ENCODE data around the gene PPP1R16B.
"Not testable (repeated sequence)": the region's sequence is repeated elsewhere in the genome, so short reads cannot be mapped to it uniquely, and the experiment has no call there.

PPP1R16B gene

DNA sequence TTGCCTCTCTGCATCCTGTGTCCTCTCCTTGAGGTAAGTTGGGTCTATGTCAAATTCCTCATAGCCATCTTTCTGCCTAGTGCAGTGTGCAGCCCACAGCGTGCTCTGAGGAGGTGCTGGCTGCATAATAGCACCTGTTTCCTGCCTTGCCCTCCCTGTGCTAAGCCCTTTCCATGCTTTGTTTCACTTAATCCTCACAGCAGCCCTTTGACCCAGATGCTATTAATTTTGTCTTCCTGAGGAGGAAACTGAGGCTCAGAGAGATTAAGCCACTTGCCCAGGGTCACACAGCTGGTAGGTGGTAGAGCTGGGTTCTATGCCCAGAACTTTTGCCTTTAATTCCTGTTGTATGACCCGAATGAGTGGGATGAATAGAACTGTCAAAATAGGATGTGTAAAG, 134.2 kb downstream of the PPP1R16B start:
- no peak for DNase-seq

DNA sequence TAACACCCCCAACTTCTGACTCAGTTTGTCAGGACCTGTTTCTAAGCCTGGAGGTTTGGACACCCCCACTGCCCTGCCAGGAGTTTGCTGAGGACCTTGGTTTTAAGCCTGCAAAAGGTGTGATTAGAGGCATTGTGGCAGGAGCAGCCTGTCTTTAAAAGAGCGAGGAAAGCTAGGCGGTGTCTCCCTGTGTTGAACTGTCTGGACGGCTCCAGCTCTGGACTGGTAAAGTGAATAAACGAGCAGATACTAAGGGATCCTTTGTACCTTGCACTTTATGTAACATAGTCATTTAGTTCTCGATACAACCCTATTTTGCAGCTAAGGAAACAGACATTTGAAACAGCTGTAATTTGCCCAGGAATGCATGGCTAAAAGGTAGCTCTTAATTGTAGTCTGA, 135.1 kb downstream of the PPP1R16B start:
- DNase-seq, result no peak

- no peak for DNase-seq
Measured at GRCh38 chr20:38941726-38942389, 136.4 kb downstream of the PPP1R16B start.

DNA sequence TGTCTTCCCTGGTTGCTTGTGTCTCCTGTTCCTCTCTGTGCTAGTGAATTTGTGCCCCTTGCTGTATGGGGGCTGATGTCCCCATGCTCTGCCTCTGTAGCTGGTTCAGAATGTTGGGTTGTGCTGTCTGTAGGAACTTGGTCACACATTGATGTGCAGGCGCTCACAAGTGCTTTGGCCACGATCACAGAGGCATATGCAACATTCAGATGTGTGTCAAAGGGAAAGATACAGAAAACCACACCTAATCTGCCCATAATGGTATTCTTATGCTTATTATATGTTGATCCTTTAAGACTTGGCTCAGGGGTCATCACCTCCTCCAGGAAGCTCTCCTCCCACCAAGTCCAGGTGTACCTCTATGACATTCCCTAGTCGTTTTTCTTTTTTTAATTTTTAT, 139.5 kb downstream of the PPP1R16B start:
- no peak for DNase-seq

DNA sequence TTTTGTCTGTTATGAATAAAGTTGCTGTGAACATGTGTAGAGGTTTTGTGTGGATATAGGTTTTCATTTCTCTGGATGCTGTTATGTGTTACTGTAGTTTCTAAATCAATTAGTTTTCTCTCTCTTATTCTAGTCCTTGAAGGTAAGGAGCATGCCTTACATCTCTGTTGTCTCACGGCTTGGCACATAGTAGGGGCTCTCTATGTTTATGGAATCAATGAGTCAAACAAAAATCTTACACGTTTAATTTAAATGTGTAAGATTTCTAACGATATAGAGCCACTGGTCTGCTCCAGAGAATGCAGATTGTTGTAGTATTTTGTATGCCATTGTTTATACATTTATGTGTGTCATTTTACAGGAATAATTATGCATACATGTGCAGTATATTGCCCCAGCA, 141.3 kb downstream of the PPP1R16B start:
- DNase-seq, result no peak

DNA sequence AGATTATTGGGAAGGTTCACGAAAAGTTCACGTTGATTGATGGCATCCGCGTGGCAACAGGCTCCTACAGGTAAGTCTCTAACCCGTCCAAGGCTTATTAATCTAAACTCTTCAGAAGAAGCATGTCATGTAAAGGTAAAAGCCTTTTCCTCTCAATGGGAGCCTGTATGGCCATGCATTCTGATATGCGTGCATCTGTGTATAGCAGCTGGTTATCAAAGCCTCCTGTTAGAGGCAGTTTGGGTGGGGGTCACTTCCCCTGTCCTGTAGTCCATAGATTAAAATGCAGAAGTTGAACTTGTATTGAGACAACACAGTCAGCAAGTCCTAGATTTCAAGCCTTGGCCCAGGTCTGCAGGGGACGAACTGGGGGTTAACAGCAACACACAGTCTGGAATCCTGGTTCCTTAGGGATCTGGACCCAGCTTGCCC, 142.4 kb downstream of the PPP1R16B start:
- no peak for DNase-seq

DNA sequence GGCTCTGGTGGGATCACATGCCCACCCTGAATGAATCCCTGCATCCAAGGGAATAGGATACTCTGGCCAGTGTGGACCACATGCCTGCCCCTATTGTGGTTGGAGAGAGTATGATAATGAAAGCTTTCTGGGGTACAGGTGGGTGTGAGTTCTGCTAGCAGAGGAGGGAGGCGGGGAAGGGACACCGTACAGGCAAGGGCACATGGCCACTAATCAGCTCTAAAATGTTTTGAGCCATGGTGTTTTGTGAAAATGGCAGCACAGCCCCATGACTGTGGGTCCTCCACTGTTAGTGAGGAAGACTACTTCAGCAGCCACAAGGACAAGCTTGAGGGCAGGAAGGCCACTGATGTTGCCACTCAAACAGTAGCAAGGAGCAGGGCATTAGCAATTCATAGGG, 144.8 kb downstream of the PPP1R16B start:
- DNase-seq, result no peak

- DNase-seq, result no peak
Measured at GRCh38 chr20:38951611-38952010, 146.1 kb downstream of the PPP1R16B start.

DNA sequence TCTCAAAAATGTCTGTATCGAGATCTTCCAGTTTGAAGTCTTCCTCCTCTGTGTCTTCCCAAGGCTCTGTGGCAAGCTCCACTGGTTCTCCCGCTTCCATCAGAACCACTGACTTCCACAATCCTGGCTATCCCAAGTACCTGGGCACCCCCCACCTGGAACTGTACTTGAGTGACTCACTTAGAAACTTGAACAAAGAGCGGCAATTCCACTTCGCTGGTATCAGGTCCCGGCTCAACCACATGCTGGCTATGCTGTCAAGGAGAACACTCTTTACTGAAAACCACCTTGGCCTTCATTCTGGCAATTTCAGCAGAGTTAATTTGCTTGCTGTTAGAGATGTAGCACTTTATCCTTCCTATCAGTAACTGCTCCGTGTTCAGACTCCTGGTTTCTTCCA, 146.7 kb downstream of the PPP1R16B start:
- DNase-seq, result no peak

- no peak for DNase-seq
Measured at GRCh38 chr20:38953630-38954340, 148.3 kb downstream of the PPP1R16B start.

GRCh38 chr20:38957235-38957876, 151.9 kb downstream of the PPP1R16B start:
- no peak for DNase-seq

GRCh38 chr20:38957915-38958485, 152.5 kb downstream of the PPP1R16B start:
- no peak for DNase-seq

DNA sequence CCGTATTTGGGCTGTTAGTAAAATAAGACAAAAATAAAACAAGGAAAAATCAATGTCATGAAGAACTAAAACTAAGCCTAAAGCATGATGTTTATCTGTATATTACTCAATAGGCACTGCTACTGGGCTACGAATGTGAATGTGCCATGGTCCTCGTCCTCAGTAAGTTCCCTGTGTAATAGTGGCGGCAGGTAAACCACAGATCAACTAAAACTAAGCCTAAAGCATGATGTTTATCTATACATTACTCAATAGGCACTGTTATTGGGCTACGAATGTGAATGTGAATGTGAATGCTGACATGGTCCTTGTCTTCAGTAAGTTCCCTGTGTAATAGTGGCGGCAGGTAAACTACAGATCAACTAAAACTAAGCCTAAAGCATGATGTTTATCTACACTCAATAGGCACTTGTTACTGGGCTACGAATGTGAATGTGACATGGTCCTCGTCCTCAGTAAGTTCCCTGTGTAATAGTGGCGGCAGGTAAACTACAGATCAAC, 154.7 kb downstream of the PPP1R16B start:
- DNase-seq, result not testable (repeated sequence)

- DNase-seq, result no peak
Measured at GRCh38 chr20:38961530-38962043, 156.1 kb downstream of the PPP1R16B start.

DNA sequence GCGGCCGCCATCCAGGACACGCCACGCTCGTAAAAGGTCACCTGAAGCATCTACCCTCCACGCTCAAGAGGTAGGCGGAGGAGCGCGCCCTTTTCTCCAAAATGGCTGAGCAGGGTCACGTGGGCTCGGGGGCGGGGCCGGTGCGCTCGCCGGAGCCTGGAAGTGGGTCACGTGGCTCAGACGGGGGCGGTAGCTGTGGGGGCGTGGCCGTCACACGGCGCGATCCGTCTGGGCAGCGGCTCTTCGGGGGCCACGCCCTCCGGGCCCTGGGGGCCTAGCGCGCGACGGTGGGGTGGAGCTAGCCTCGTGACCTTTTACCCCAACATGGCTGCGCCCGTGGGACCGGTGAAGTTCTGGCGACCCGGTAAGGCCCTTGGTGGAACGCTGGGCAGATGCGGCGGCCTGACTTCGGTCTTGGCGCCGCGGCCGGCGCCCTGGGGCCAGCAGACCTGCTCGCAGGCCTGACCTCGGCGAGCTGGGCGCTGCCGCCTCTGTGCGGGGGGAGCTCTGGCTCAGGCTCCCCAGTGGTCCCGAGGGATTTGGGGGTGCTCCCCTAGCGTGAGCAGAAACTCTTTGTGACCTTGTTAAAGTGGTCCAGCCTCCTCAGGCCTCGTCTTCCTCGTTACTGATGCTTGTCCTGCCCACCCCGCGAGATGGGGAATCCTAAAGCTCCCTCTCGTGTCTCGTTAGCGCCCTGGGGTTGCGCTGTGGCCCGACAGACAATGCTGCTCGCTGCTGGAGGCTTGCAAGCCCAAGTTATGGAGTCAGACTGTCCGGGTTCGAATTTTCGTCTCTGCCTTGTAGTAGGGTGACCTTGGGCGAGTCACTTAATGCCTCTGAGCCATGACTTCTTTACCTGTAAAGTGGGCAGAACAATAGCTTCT, 156.8 kb downstream of the PPP1R16B start, which contains the start of gene DHX35:
Gene DHX35, plus strand, starts transcription at position 301 of the 884 bp plus-strand sequence. Its CDS starts 24 bp downstream, at position 325.
- DNase-seq, result peak; percentile 89

DNA sequence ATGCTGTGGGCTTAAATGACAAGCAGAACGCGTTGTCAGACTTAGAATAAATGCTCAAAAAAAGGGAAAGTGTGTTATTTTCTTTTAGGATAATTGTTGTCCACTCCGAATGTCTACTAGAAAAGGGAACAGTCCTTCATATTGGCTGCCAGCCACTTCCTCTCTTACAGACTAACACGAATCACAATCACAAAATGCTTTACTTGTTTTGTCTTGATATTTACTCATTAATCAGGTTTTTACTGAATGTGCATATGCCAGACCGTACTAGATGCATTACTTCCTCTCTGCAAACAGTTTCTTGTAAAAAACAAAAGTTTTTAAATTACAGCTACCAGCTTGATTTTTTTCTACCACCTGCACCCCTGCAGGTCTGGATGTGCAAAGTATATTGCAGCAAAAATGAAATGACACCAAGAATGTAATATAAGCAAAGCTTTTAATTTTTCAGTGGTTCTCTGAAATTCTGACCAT, 157.5 kb downstream of the PPP1R16B start:
- DNase-seq, result no peak

- no peak for DNase-seq
Measured at GRCh38 chr20:38963745-38964144, 158.2 kb downstream of the PPP1R16B start.

- no peak for DNase-seq
Measured at GRCh38 chr20:38965264-38965663, 159.8 kb downstream of the PPP1R16B start.

DNA sequence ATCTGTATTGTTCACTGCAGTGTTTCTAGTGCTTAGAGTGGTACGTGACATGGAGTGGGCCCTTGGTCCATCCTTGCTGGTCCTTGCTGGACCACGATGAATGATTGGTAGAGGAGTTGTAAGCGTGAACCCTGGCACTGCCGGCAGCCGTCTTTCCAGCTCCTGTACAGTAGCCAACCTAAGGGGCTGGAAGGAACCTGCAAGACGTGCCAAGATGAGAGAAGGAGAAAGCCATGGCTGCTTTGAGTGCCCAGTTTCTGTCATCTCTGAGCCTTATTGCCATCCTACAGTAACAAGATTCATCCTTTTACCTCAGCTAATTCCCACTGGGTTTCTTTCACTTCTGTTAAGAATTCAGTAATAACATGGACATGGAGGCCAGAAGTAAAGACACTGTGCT, 162.6 kb downstream of the PPP1R16B start:
- DNase-seq, result no peak

GRCh38 chr20:38969708-38970107, 164.2 kb downstream of the PPP1R16B start:
- no peak for DNase-seq

- no peak for DNase-seq
Measured at GRCh38 chr20:38970302-38970701, 164.8 kb downstream of the PPP1R16B start.

All from NCI-H1417 treated with DMSO at 0.1 percent for 48 hours (cell line).